K562 (cell line): ENCODE measurements around the gene LY6G6F. TPM values are rescaled to one million over a fixed set of nuclear protein-coding genes. Genes with fewer than 3 reads are reported as not detected.
A peak's percentile ranks its signal among the peaks of the same experiment; 100 is the strongest.

Experiments
- BDP1 ChIP-seq: IDR thresholded peaks from 3 replicates; pipeline ENCODE4 v1.6.1; 2011; ENCODE audit not compliant: insufficient read length, insufficient read depth
- CCAR2 ChIP-seq: fragments of 200-400 bp; formaldehyde crosslinking; IDR thresholded peaks from 2 replicates; pipeline ENCODE4 v1.6.1; 2017; ENCODE audit warnings: mild to moderate bottlenecking, low read depth, low read length
- DNMT1 ChIP-seq: fragments of 450-650 bp; IDR thresholded peaks from 2 replicates; pipeline ENCODE4 v1.6.1; 2016; ENCODE audit warnings: antibody characterized with exemption, mild to moderate bottlenecking
- ERF ChIP-seq: fragments of 450-650 bp; formaldehyde crosslinking; IDR thresholded peaks from 2 replicates; pipeline ENCODE4 v1.4.0; 2020; ENCODE audit warnings: mild to moderate bottlenecking, mixed read lengths
- FOXJ3 ChIP-seq: sonication (generic); formaldehyde crosslinking; IDR thresholded peaks from 2 replicates; pipeline ENCODE4 v1.4.0; 2020; ENCODE audit warnings: mild to moderate bottlenecking, missing genetic modification reagents
- KAT8 ChIP-seq: fragments of 450-650 bp; IDR thresholded peaks from 2 replicates; pipeline ENCODE4 v1.6.1; 2016; ENCODE audit warnings: low read depth, mild to moderate bottlenecking
- KLF16 ChIP-seq: IDR thresholded peaks from 2 replicates; pipeline ENCODE4 v1.6.1; 2016; ENCODE audit warnings: antibody characterized with exemption
- NFIX ChIP-seq: fragments of 250-450 bp; sonication (Bioruptor Pico); IDR thresholded peaks from 2 replicates; pipeline ENCODE4 v1.4.0; 2020; ENCODE audit warnings: low read depth, mild to moderate bottlenecking, moderate library complexity
- OTX1 ChIP-seq: fragments of 450-650 bp; formaldehyde crosslinking; IDR thresholded peaks from 2 replicates; pipeline ENCODE4 v1.4.0; 2022; ENCODE audit warnings: mild to moderate bottlenecking
- PCBP2 ChIP-seq: fragments of 200-400 bp; formaldehyde crosslinking; IDR thresholded peaks from 2 replicates; pipeline ENCODE4 v1.6.1; 2018; ENCODE audit warnings: low read length, low read depth, mild to moderate bottlenecking, moderate library complexity; ENCODE audit not compliant: poor library complexity, severe bottlenecking
- POLR3A ChIP-seq: IDR thresholded peaks from 2 replicates; pipeline ENCODE4 v1.6.1; 2011; ENCODE audit warnings: borderline replicate concordance, mild to moderate bottlenecking, moderate library complexity; ENCODE audit not compliant: insufficient read length, insufficient read depth; ENCODE audit errors: extremely low read depth
- PTTG1 ChIP-seq: fragments of 450-650 bp; IDR thresholded peaks from 2 replicates; pipeline ENCODE4 v1.6.1; 2016; ENCODE audit warnings: low read depth, mild to moderate bottlenecking, missing genetic modification characterization, missing compliant biosample characterization
- THRAP3 ChIP-seq: fragments of 450-650 bp; IDR thresholded peaks from 2 replicates; pipeline ENCODE4 v1.6.1; 2016; ENCODE audit warnings: mild to moderate bottlenecking, inconsistent platforms, borderline replicate concordance
- ZC3H8 ChIP-seq: fragments of 450-650 bp; IDR thresholded peaks from 2 replicates; pipeline ENCODE4 v1.6.1; 2017
- ZFP1 ChIP-seq: fragments of 450-650 bp; formaldehyde crosslinking; IDR thresholded peaks from 2 replicates; pipeline ENCODE4 v1.4.0; 2020; ENCODE audit warnings: mild to moderate bottlenecking, mixed read lengths
- polyA plus RNA-seq, 8 experiments: library from polyadenylated mRNA; depleted of rRNA in 4 of 8; stranded (reverse) in 5 of 8; unstranded in 3 of 8; fragments of >200 nt; fragmentation: Nextera tagmentation in 2 of 8; fragmentation: Illumina TruSeq in 1 of 8; extraction: Ambion mirVana in 2 of 8; extraction: Trizol in 1 of 8; gene quantifications; 2 replicates each; pipeline versions ENCODE4 v1.2.1 to v1.2.3, GENCODE V29; 2011 to 2014; ENCODE audit warnings: inconsistent platforms in 1 of 8, missing spikeins in 1 of 8
- total RNA-seq, 7 experiments: library from RNA; depleted of rRNA in 6 of 7; stranded (reverse); fragments of >200 nt in 6 of 7; fragmentation: Illumina TruSeq in 2 of 7; extraction: Trizol in 2 of 7; gene quantifications; 2 replicates each; pipeline versions ENCODE4 v1.2.1 to v1.2.3, GENCODE V29; 2011 to 2021; ENCODE audit warnings: low replicate concordance in 1 of 7
- TF ChIP-seq, protein P1 (sequence below), 3 experiments: fragments of 200-800 bp in 1 of 3; sonication (Bioruptor generic) in 1 of 3; sonication (generic) in 1 of 3; formaldehyde crosslinking in 1 of 3; IDR thresholded peaks; 2 replicates each; pipeline versions ENCODE4 v1.6.1 to v1.8.0; 2016 to 2022; ENCODE audit warnings: mild to moderate bottlenecking in 2 of 3, missing compliant biosample characterization in 2 of 3, missing genetic modification characterization in 2 of 3, missing genetic modification reagents in 1 of 3
- TF ChIP-seq, protein P2 (sequence below), 2 experiments: IDR thresholded peaks; 2 replicates each; pipeline ENCODE4 v1.6.1; 2011; ENCODE audit warnings: borderline replicate concordance in 1 of 2, control low read depth in 1 of 2, low read depth in 1 of 2, low read length in 1 of 2, mild to moderate bottlenecking in 1 of 2, mixed read lengths in 1 of 2, moderate library complexity in 1 of 2; ENCODE audit not compliant: insufficient read depth in 1 of 2, insufficient read length in 1 of 2, poor library complexity in 1 of 2, severe bottlenecking in 1 of 2; ENCODE audit errors: extremely low read depth in 1 of 2
- TF ChIP-seq, protein P3 (sequence below): fragments of 250-450 bp; sonication (Bioruptor Pico); IDR thresholded peaks from 2 replicates; pipeline ENCODE4 v1.4.0; 2020; ENCODE audit warnings: mild to moderate bottlenecking

The LY6G6F gene
- total and polyA plus RNA-seq, 9 of the 15 experiments (the other 6 are each of a cell fraction or from before 2014, with no cell fraction given) = 0.14 to 0.50 (median 0.28) TPM; not detected in 2

GRCh38 chr6:31729515-31729978 is 22.9 kb downstream of the LY6G6F start (continued):
- TF ChIP-seq ZC3H8 (peak; percentile 88; the same call in 1 of the 2 replicates), BDP1 (no peak), DNMT1 (no peak; the same call in none of the 2 replicates), THRAP3 (no peak), KAT8 (no peak), FOXJ3 (CRISPR knock-in tag) (no peak), KLF16 (no peak), PTTG1 (tag) (no peak), ERF (no peak), NFIX (no peak; the same call in 1 of the 2 replicates), POLR3A (no peak), ZFP1 (CRISPR knock-in tag) (no peak), PCBP2 (no peak), OTX1 (CRISPR knock-in tag) (no peak), CCAR2 (no peak)
- TF ChIP-seq, protein P1, sequence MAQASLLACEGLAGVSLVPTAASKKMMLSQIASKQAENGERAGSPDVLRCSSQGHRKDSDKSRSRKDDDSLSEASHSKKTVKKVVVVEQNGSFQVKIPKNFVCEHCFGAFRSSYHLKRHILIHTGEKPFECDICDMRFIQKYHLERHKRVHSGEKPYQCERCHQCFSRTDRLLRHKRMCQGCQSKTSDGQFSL (CRISPR knock-in tag; IDR thresholded peaks at IDR 0.05) = no peak
- TF ChIP-seq, protein P1 (tag; IDR thresholded peaks at IDR 0.05) = no peak
- TF ChIP-seq, protein P2, sequence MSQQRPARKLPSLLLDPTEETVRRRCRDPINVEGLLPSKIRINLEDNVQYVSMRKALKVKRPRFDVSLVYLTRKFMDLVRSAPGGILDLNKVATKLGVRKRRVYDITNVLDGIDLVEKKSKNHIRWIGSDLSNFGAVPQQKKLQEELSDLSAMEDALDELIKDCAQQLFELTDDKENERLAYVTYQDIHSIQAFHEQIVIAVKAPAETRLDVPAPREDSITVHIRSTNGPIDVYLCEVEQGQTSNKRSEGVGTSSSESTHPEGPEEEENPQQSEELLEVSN (IDR thresholded peaks at IDR 0.05; ENCODE audit: borderline replicate concordance in 1 of 2, extremely low read depth in 1 of 2, insufficient read depth in 1 of 2, insufficient read length in 1 of 2, low read depth in 1 of 2, low read length in 1 of 2, poor library complexity in 1 of 2, severe bottlenecking in 1 of 2) = no peak
- TF ChIP-seq, protein P3, sequence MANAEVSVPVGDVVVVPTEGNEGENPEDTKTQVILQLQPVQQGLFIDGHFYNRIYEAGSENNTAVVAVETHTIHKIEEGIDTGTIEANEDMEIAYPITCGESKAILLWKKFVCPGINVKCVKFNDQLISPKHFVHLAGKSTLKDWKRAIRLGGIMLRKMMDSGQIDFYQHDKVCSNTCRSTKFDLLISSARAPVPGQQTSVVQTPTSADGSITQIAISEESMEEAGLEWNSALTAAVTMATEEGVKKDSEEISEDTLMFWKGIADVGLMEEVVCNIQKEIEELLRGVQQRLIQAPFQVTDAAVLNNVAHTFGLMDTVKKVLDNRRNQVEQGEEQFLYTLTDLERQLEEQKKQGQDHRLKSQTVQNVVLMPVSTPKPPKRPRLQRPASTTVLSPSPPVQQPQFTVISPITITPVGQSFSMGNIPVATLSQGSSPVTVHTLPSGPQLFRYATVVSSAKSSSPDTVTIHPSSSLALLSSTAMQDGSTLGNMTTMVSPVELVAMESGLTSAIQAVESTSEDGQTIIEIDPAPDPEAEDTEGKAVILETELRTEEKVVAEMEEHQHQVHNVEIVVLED (CRISPR knock-in tag) = no peak
